CD14-positive monocyte (primary cell): ENCODE data around the gene EP400. TPM values are rescaled to one million over a fixed set of nuclear protein-coding genes. Genes with fewer than 3 reads are reported as not detected.

Experiments used
- DNase-seq, 3 donors: peaks; one replicate each; pipeline ENCODE4 v3.0.0-alpha.2; 2011 to 2022
- H2AFZ ChIP-seq: 2 replicates; pipeline ENCODE4 v1.6.0; 2012; ENCODE audit warnings: mild to moderate bottlenecking, low read depth, low read length, inconsistent platforms; ENCODE audit not compliant: insufficient read depth, poor library complexity, severe bottlenecking
- H3K27ac ChIP-seq, 2 donors: 1 replicate in 1 of 2; 2 replicates in 1 of 2; pipeline ENCODE4 v1.5.1; 2012 to 2013; ENCODE audit warnings: low read length in 2 of 2, control low read depth in 1 of 2, inconsistent platforms in 1 of 2, low read depth in 1 of 2, mild to moderate bottlenecking in 1 of 2
- H3K27me3 ChIP-seq, 2 donors: one replicate each; pipeline versions ENCODE4 v1.6.0 to v1.6.1; 2011 to 2013; ENCODE audit warnings: low read length in 2 of 2; ENCODE audit not compliant: control insufficient read depth in 2 of 2, insufficient read depth in 2 of 2
- H3K36me3 ChIP-seq, 2 donors: replicated peaks in 1 of 2; 1 replicate in 1 of 2; 2 replicates in 1 of 2; pipeline versions ENCODE4 v1.5.1 to v1.6.1; 2012 to 2013; ENCODE audit warnings: low read length in 2 of 2, control low read depth in 1 of 2, inconsistent platforms in 1 of 2, mild to moderate bottlenecking in 1 of 2; ENCODE audit not compliant: insufficient read depth in 2 of 2, control insufficient read depth in 1 of 2
- H3K4me1 ChIP-seq, 2 donors: 1 replicate in 1 of 2; 2 replicates in 1 of 2; pipeline versions ENCODE4 v1.5.1 to v1.6.1; 2012 to 2013; ENCODE audit warnings: low read length in 2 of 2, control low read depth in 1 of 2, inconsistent platforms in 1 of 2, mild to moderate bottlenecking in 1 of 2, moderate library complexity in 1 of 2; ENCODE audit not compliant: insufficient read depth in 2 of 2, control insufficient read depth in 1 of 2
- H3K4me2 ChIP-seq: replicated peaks from 2 replicates; pipeline ENCODE3; 2012; ENCODE audit warnings: low read length, moderate library complexity, mild to moderate bottlenecking; ENCODE audit not compliant: poor library complexity, severe bottlenecking; ENCODE audit errors: extremely low read depth
- H3K4me3 ChIP-seq, 3 experiments: fragments of 200-600 bp in 1 of 3; sonication (generic) in 1 of 3; replicated peaks in 1 of 3; 1 replicate in 2 of 3; 2 replicates in 1 of 3; pipeline ENCODE4 v1.5.1; 2011 to 2013; ENCODE audit warnings: low read length in 3 of 3, mild to moderate bottlenecking in 3 of 3, control low read depth in 2 of 3, low read depth in 2 of 3, inconsistent platforms in 1 of 3, moderate library complexity in 1 of 3
- H3K79me2 ChIP-seq: 2 replicates; pipeline ENCODE4 v1.6.0; 2012; ENCODE audit warnings: mild to moderate bottlenecking, control low read depth, inconsistent platforms, low read length, moderate library complexity; ENCODE audit not compliant: insufficient read depth
- H3K9ac ChIP-seq: 2 replicates; pipeline ENCODE4 v1.6.0; 2017; ENCODE audit warnings: low read length, mild to moderate bottlenecking; ENCODE audit not compliant: insufficient read depth, poor library complexity, severe bottlenecking
- H3K9me3 ChIP-seq, 2 donors: replicated peaks in 1 of 2; 1 replicate in 1 of 2; 2 replicates in 1 of 2; pipeline versions ENCODE4 v1.5.1 to v1.6.1; 2012 to 2013; ENCODE audit warnings: low read length in 2 of 2, control low read depth in 1 of 2; ENCODE audit not compliant: control insufficient read depth in 1 of 2, insufficient read depth in 1 of 2
- H4K20me1 ChIP-seq: 2 replicates; pipeline ENCODE4 v1.6.0; 2012; ENCODE audit warnings: mild to moderate bottlenecking, low read length, control low read depth, moderate library complexity; ENCODE audit not compliant: insufficient read depth
- H3K27ac Mint-ChIP-seq, 7 donors: one replicate each; pipeline ENCODE4 v1.8.0; 2020; ENCODE audit warnings: mild to moderate bottlenecking in 7 of 7, mixed read lengths in 7 of 7, moderate library complexity in 6 of 7, inconsistent platforms in 2 of 7
- H3K27me3 Mint-ChIP-seq, 3 donors: one replicate each; pipeline ENCODE4 v1.8.0; 2021 to 2022; ENCODE audit warnings: low read depth in 3 of 3, mild to moderate bottlenecking in 3 of 3, mixed read lengths in 3 of 3, moderate library complexity in 3 of 3, inconsistent platforms in 1 of 3
- H3K36me3 Mint-ChIP-seq, 2 donors: one replicate each; pipeline ENCODE4 v1.8.0; 2020; ENCODE audit warnings: mixed read lengths in 2 of 2, inconsistent platforms in 1 of 2, mild to moderate bottlenecking in 1 of 2
- H3K4me1 Mint-ChIP-seq: one replicate; pipeline ENCODE4 v1.8.0; 2020; ENCODE audit warnings: mild to moderate bottlenecking, mixed read lengths
- H3K4me3 Mint-ChIP-seq, 2 donors: one replicate each; pipeline ENCODE4 v1.8.0; 2020; ENCODE audit warnings: mild to moderate bottlenecking in 2 of 2, mixed read lengths in 2 of 2, moderate library complexity in 1 of 2
- H3K9me3 Mint-ChIP-seq, 7 donors: one replicate each; pipeline ENCODE4 v1.8.0; 2020 to 2022; ENCODE audit warnings: mixed read lengths in 7 of 7, mild to moderate bottlenecking in 6 of 7, moderate library complexity in 6 of 7, inconsistent platforms in 2 of 7
- WGBS: methylation state at CpG from one replicate; pipeline ENCODE4 v1.1.5; 2013; ENCODE audit warnings: missing lambda C conversion rate; ENCODE audit not compliant: insufficient coverage; 5-methylcytosine and 5-hydroxymethylcytosine counted together
- intact Hi-C, 2 donors: fragments of 100-400 bp; cut with micrococcal nuclease; formaldehyde crosslinking; loops; one replicate each; pipeline versions ENCODE4 v1.15.0 to v1.15.1; 2023
- polyA plus RNA-seq, 3 donors: library from polyadenylated mRNA; depleted of rRNA in 1 of 3; unstranded in 2 of 3; stranded (reverse) in 1 of 3; fragments of 300-500 nt in 2 of 3; fragments of >200 nt in 1 of 3; fragmentation: Illumina TruSeq in 2 of 3; gene quantifications; 1 replicate in 2 of 3; 2 replicates in 1 of 3; pipeline ENCODE4 v1.2.3, GENCODE V29; 2012 to 2021
- TF ChIP-seq, protein P1 (sequence below): fragments of 200-600 bp; IDR thresholded peaks from one replicate; pipeline ENCODE4 v1.8.0; 2022; ENCODE audit warnings: antibody characterized with exemption, mild to moderate bottlenecking

The EP400 gene
- polyA plus RNA-seq, 3 donors, result 0.65 to 12.1 (median 0.81) TPM

DNA sequence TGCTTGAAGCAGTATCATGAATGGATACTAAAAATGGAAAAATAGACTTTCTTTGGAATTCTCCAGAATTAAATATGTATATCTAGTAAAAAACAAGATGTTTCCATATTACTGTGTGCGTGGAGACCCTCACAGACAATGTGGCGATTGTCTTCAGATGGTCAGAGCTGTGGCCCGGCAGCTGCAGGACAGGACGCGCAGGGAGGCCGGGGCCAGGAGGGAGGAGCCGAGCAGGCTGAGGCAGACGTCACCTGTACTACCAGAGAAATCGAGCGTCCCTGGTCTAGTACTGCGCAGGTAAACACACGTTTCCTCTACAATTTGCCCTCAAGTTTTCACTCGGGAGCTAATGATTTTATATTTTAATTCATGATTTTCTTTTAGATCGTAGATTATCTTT, 171.5 kb downstream of the EP400 start:
- Mint-ChIP-seq H3K36me3 (peaks cover 33 to 53% of the 10 kb centered on the region in 2 donors), H3K27ac (no peak overlapping the region), H3K4me3 (no peak overlapping the region), H3K27me3 (no peaks in the 10 kb centered on the region), H3K4me1 (no peaks in the 10 kb centered on the region), H3K9me3 (peaks cover 0 to 10% (median 0%) of the 10 kb centered on the region in 7 donors)
- Histone ChIP-seq H3K4me2 (no peak overlapping the region), H3K4me3 (no peak overlapping the region), H3K9ac (no peak overlapping the region), H3K27ac (no peak overlapping the region), H2AFZ (no peak overlapping the region), H3K9me3 (no peaks in the 10 kb centered on the region), H3K27me3 (no peaks in the 10 kb centered on the region), H4K20me1 (no peaks in the 10 kb centered on the region), H3K4me1 (no peaks in the 10 kb centered on the region), H3K36me3 (peaks cover 15 to 53% of the 10 kb centered on the region in 2 donors), H3K79me2 (no peaks in the 10 kb centered on the region)
- no peak for DNase-seq
- WGBS, result 96% methylated on average over 6 of the region's 14 CpGs
- intact Hi-C loops, result no loop called here
- TF ChIP-seq, protein P1, sequence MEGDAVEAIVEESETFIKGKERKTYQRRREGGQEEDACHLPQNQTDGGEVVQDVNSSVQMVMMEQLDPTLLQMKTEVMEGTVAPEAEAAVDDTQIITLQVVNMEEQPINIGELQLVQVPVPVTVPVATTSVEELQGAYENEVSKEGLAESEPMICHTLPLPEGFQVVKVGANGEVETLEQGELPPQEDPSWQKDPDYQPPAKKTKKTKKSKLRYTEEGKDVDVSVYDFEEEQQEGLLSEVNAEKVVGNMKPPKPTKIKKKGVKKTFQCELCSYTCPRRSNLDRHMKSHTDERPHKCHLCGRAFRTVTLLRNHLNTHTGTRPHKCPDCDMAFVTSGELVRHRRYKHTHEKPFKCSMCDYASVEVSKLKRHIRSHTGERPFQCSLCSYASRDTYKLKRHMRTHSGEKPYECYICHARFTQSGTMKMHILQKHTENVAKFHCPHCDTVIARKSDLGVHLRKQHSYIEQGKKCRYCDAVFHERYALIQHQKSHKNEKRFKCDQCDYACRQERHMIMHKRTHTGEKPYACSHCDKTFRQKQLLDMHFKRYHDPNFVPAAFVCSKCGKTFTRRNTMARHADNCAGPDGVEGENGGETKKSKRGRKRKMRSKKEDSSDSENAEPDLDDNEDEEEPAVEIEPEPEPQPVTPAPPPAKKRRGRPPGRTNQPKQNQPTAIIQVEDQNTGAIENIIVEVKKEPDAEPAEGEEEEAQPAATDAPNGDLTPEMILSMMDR, result no peak

- Mint-ChIP-seq H3K27me3 (no peaks in the 10 kb centered on the region), H3K4me3 (no peak overlapping the region), H3K4me1 (no peaks in the 10 kb centered on the region), H3K36me3 (peaks cover 52 to 57% of the 10 kb centered on the region in 2 donors), H3K27ac (peak overlapping the region in 1 of 7 donors; percentile 0), H3K9me3 (peaks cover 0 to 8% (median 2%) of the 10 kb centered on the region in 7 donors)
- H3K4me2 ChIP-seq, result no peak overlapping the region
- H3K4me3 ChIP-seq, result no peak overlapping the region
- intact Hi-C loops, result no loop called here
- no peak overlapping the region for H3K9ac ChIP-seq
- no peaks in the 10 kb centered on the region for H3K9me3 ChIP-seq
- DNase-seq, result no peak
- no peaks in the 10 kb centered on the region for H4K20me1 ChIP-seq
- no peak overlapping the region for H2AFZ ChIP-seq
- peaks cover 27 to 58% of the 10 kb centered on the region in 2 donors for H3K36me3 ChIP-seq
- no peaks in the 10 kb centered on the region for H3K4me1 ChIP-seq
- TF ChIP-seq, protein P1, result no peak
- WGBS, result 98% methylated on average over 12 of the region's 12 CpGs
- H3K27ac ChIP-seq, result no peak overlapping the region
- no peaks in the 10 kb centered on the region for H3K79me2 ChIP-seq
- no peaks in the 10 kb centered on the region for H3K27me3 ChIP-seq
Measured at GRCh38 chr12:132123970-132124765, 174.4 kb downstream of the EP400 start.
